ENCODE measurements around the gene FBXL16.

The FBXL16 gene

DNA sequence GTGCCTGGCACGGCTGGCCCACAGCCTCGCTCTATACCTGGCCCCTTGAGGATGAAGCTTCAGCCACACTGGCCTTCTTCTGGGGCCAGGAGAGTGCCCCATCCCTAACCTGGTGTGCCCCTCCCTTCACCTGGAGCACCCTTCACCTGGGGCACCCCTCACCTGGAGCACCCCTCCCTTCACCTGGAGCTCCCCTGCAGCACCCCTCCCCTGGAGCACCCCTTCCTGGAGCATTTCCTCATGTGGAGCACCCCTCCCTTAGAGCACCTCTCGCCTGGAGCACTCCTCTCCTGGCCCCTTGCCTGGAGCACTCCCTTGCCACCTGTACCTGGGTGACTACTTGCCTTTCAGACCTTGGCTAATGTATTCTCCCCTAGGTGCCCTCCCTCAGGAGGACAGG lies 2.4 kb upstream of the FBXL16 start:
- Histone ChIP-seq H4K20me1 (ENCODE audit: insufficient read depth, low read length) (peaks cover 11% of the 10 kb centered on the region), H2AFZ (ENCODE audit: low read depth, low read length) (no peak overlapping the region), H3K4me1 (ENCODE audit: insufficient read depth, low read length) (peaks cover 4% of the 10 kb centered on the region; the same call in 1 of the 2 replicates), H3K36me3 (ENCODE audit: insufficient read depth, low read length) (no peaks in the 10 kb centered on the region), H3K79me2 (ENCODE audit: insufficient read depth, low read length) (no peaks in the 10 kb centered on the region), H3K4me2 (ENCODE audit: insufficient read depth, low read length) (no peak overlapping the region), H3K27me3 (ENCODE audit: insufficient read depth, low read length, poor library complexity) (no peaks in the 10 kb centered on the region), H3K4me3 (ENCODE audit: low read depth in 1 of 2, low read length in 2 of 2) (no peak overlapping the region), H3K27ac (ENCODE audit: low read length) (no peak overlapping the region), H3K9me3 (ENCODE audit: insufficient read depth, low read length, severe bottlenecking) (no peaks in the 10 kb centered on the region), H3K9ac (ENCODE audit: low read depth, low read length) (no peak overlapping the region)
- DNase-seq (no peak), ATAC-seq (ENCODE audit: insufficient read depth, low read depth) (no peak)
- TF ChIP-seq CTCF (IDR thresholded peaks at IDR 0.05; ENCODE audit: borderline replicate concordance, extremely low read depth, low read length, poor library complexity, severe bottlenecking) (no peak), EZH2 (IDR thresholded peaks at IDR 0.05; ENCODE audit: borderline replicate concordance, low read depth, low read length, severe bottlenecking) (no peak)

GRCh38 chr16:707062-707538 lies 1.5 kb upstream of the FBXL16 start:
- peaks cover 11% of the 10 kb centered on the region for H4K20me1 ChIP-seq (ENCODE audit: insufficient read depth, low read length)

DNA sequence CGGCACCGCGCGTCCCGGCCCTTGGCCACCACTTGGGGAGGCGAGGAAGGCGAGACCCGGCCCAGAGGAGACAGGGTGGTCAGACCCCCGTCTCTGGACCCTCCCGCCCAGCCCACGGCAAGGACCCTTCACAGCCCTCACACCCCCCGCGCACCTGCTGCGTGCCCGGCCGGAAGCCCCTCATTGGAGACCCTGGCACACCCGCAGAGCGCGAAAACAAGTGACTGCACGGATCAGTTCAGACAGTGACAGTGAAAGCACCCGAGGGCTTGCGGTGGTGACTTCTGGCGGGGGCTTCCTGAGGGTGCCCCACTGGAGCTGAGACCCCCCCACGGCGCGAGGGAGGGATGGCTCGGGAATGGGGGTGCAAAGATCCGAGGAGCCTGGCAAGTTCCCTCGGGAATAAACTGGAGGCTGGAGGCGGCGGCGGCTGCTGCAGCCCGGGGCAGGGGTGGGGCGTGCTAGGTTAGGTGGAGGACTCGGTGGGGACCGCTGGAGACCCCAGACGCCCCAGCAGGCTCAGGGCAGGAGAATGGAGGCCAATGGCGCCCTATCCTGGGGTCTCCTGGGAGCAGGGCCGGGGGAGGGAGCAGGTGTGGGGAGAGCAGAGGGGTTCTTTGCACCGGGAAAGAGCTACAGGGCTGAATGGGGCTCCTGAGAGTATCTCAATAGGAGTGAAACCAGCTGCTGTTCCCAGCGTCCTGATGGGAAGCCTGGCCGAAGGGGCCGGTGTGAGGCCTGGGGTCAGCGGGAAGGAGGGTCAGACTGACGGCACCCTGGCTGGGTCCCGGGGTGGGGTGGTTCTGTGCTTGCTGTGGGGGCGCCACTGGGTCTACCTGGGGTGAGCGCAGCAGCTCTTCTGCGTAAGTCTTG lies 824 bp upstream of the FBXL16 start:
- Histone ChIP-seq H3K4me3 (ENCODE audit: low read depth in 1 of 2, low read length in 2 of 2) (no peak overlapping the region), H4K20me1 (ENCODE audit: insufficient read depth, low read length) (peaks cover 9% of the 10 kb centered on the region)

More at GRCh38 chr16:707062-707538, 1.5 kb upstream of the FBXL16 start:
- no peak for ATAC-seq (ENCODE audit: insufficient read depth, low read depth)
- Histone ChIP-seq H3K9me3 (ENCODE audit: insufficient read depth, low read length, severe bottlenecking) (no peaks in the 10 kb centered on the region), H3K79me2 (ENCODE audit: insufficient read depth, low read length) (no peaks in the 10 kb centered on the region), H3K27ac (ENCODE audit: low read length) (no peak overlapping the region), H3K4me1 (ENCODE audit: insufficient read depth, low read length) (peaks cover 4% of the 10 kb centered on the region; the same call in 1 of the 2 replicates), H2AFZ (ENCODE audit: low read depth, low read length) (no peak overlapping the region), H3K36me3 (ENCODE audit: insufficient read depth, low read length) (no peaks in the 10 kb centered on the region), H3K9ac (ENCODE audit: low read depth, low read length) (no peak overlapping the region), H3K4me3 (ENCODE audit: low read depth in 1 of 2, low read length in 2 of 2) (no peak overlapping the region), H3K4me2 (ENCODE audit: insufficient read depth, low read length) (no peak overlapping the region), H3K27me3 (ENCODE audit: insufficient read depth, low read length, poor library complexity) (no peaks in the 10 kb centered on the region)
- no peak for DNase-seq
- TF ChIP-seq CTCF (IDR thresholded peaks at IDR 0.05; ENCODE audit: borderline replicate concordance, extremely low read depth, low read length, poor library complexity, severe bottlenecking) = no peak
- no peak for TF ChIP-seq EZH2 (IDR thresholded peaks at IDR 0.05; ENCODE audit: borderline replicate concordance, low read depth, low read length, severe bottlenecking)

More for the DNA sequence above, 824 bp upstream of the FBXL16 start:
- DNase-seq = no peak
- H3K27ac ChIP-seq (ENCODE audit: low read length) = no peak overlapping the region
- no peak overlapping the region for H3K9ac ChIP-seq (ENCODE audit: low read depth, low read length)
- H3K9me3 ChIP-seq (ENCODE audit: insufficient read depth, low read length, severe bottlenecking) = no peaks in the 10 kb centered on the region
- H3K4me2 ChIP-seq (ENCODE audit: insufficient read depth, low read length) = no peak overlapping the region
- no peak for ATAC-seq (ENCODE audit: insufficient read depth, low read depth)
- 0 out of 2 replicates have a peak, but pooled peaks cover under 1% of the 10 kb centered on the region for H3K4me1 ChIP-seq (ENCODE audit: insufficient read depth, low read length)
- no peaks in the 10 kb centered on the region for H3K79me2 ChIP-seq (ENCODE audit: insufficient read depth, low read length)
- H2AFZ ChIP-seq (ENCODE audit: low read depth, low read length) = no peak overlapping the region
- no peaks in the 10 kb centered on the region for H3K27me3 ChIP-seq (ENCODE audit: insufficient read depth, low read length, poor library complexity)
- H3K36me3 ChIP-seq (ENCODE audit: insufficient read depth, low read length) = no peaks in the 10 kb centered on the region
- TF ChIP-seq CTCF (IDR thresholded peaks at IDR 0.05; ENCODE audit: borderline replicate concordance, extremely low read depth, low read length, poor library complexity, severe bottlenecking) (no peak), EZH2 (IDR thresholded peaks at IDR 0.05; ENCODE audit: borderline replicate concordance, low read depth, low read length, severe bottlenecking) (no peak)
